ENCODE data around the gene AGBL1.

AGBL1 gene

DNA sequence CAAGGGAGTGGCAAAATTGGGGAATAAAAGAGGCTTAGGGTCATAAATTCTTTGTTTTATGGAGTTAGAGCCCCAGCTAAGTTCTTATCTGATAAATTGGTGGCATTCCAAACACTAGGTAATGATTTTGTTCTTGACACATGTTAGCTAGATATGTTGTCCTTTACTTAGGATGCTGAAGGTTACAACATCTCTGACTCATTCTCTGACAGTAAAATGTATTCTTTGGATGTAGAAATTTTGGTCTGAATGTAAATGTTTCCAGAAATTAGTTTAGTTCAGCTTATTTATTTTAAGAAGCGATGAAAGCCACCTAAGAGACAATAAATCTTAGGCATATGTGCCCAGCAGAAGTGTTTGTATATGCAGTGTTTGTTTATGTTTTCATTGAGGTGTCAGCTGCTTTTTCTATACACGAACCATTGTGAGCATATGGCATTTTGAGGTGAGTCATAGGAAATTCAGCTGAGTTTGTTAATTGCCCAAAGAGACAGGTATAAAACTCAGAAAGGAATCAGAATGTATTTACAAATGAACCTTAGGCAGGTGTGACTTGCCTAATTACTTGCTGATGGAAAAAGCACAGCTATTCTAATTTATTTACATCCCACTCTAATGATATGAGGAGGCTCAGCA lies 247.7 kb downstream of the AGBL1 start:
- no peaks in the 10 kb centered on the region for H3K36me3 ChIP-seq (ENCODE audit: control insufficient read depth, insufficient read depth, low read length)
- H3K27me3 ChIP-seq (replicated peaks; ENCODE audit: control insufficient read depth, insufficient read depth, low read length) = no peaks in the 10 kb centered on the region
- TF ChIP-seq, protein P1, sequence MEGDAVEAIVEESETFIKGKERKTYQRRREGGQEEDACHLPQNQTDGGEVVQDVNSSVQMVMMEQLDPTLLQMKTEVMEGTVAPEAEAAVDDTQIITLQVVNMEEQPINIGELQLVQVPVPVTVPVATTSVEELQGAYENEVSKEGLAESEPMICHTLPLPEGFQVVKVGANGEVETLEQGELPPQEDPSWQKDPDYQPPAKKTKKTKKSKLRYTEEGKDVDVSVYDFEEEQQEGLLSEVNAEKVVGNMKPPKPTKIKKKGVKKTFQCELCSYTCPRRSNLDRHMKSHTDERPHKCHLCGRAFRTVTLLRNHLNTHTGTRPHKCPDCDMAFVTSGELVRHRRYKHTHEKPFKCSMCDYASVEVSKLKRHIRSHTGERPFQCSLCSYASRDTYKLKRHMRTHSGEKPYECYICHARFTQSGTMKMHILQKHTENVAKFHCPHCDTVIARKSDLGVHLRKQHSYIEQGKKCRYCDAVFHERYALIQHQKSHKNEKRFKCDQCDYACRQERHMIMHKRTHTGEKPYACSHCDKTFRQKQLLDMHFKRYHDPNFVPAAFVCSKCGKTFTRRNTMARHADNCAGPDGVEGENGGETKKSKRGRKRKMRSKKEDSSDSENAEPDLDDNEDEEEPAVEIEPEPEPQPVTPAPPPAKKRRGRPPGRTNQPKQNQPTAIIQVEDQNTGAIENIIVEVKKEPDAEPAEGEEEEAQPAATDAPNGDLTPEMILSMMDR (IDR thresholded peaks at IDR 0.05; ENCODE audit: insufficient read depth, low read length, poor library complexity, severe bottlenecking) = no peak
- H3K4me3 ChIP-seq (replicated peaks; ENCODE audit: low read depth, low read length) = no peak overlapping the region
- no peak for DNase-seq (ENCODE audit: extremely low read depth, insufficient read length)

DNA sequence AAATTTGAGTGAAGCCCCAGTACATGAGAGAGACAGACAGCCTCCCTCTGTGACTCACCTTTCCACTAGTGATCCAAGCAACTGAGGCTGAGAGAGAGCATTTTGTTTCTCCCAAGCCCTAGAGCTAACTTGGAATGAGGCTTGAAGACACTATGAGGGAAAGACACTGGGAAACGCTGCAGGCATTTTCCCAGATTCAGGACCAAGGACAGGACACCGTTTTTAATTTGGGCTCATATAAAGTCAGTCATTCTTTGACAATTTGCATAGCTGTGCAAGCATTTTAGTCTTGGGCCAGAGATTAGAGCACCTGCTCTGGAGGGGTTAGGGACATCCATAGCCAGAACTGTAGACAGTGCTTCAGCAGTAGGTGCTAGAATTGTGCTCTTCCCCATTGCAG lies 249.0 kb downstream of the AGBL1 start:
- no peak overlapping the region for H3K4me3 ChIP-seq (replicated peaks; ENCODE audit: low read depth, low read length)
- DNase-seq (ENCODE audit: extremely low read depth, insufficient read length) = no peak
- H3K27me3 ChIP-seq (replicated peaks; ENCODE audit: control insufficient read depth, insufficient read depth, low read length) = no peaks in the 10 kb centered on the region
- H3K36me3 ChIP-seq (ENCODE audit: control insufficient read depth, insufficient read depth, low read length) = no peaks in the 10 kb centered on the region
- TF ChIP-seq, protein P1 (IDR thresholded peaks at IDR 0.05; ENCODE audit: insufficient read depth, low read length, poor library complexity, severe bottlenecking) = no peak

DNA sequence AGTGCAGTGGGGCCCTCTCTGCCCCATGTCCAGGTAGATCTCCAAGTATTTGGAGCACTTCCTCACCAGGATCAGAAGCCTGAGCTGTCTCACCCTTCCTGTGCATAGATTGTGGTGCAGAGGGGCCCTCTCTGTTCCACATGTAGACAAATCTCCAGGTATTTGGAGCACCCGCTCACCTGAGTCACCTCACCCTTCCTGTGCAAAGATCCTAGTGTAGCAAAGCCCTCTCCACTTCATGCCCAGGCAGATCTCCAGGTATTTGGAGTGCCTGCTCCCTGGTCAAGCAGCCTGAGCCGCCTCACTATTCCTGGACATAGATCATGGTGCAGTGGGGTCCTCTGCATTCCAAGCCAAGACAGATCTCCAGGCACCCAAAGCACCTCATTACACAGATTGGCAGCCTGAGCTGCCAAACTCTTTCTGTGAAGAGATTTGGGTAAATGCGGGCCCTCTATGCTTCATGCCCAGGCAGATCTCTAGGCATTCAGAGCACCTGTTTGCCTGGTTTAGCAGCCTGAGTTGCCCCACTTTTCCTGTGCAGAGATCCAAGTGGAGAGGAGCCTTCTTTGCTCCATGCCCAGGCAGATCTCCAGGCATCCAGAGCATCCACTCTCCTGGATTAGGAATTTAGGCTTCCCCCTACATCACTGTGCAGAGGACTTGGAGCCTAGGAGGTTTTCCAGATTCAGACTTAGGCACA lies 249.8 kb downstream of the AGBL1 start:
- no peak overlapping the region for H3K4me3 ChIP-seq (replicated peaks; ENCODE audit: low read depth, low read length)
- H3K27me3 ChIP-seq (replicated peaks; ENCODE audit: control insufficient read depth, insufficient read depth, low read length) = no peaks in the 10 kb centered on the region
- H3K36me3 ChIP-seq (ENCODE audit: control insufficient read depth, insufficient read depth, low read length) = no peaks in the 10 kb centered on the region
- TF ChIP-seq, protein P1 (IDR thresholded peaks at IDR 0.05; ENCODE audit: insufficient read depth, low read length, poor library complexity, severe bottlenecking) = no peak
- DNase-seq (ENCODE audit: extremely low read depth, insufficient read length) = no peak

GRCh38 chr15:86333819-86334218 lies 254.1 kb downstream of the AGBL1 start:
- TF ChIP-seq, protein P1 (IDR thresholded peaks at IDR 0.05; ENCODE audit: insufficient read depth, low read length, poor library complexity, severe bottlenecking) = no peak
- Histone ChIP-seq H3K4me3 (replicated peaks; ENCODE audit: low read depth, low read length) (no peak overlapping the region), H3K27me3 (replicated peaks; ENCODE audit: control insufficient read depth, insufficient read depth, low read length) (no peaks in the 10 kb centered on the region), H3K36me3 (ENCODE audit: control insufficient read depth, insufficient read depth, low read length) (no peaks in the 10 kb centered on the region)
- no peak for DNase-seq (ENCODE audit: extremely low read depth, insufficient read length)

- TF ChIP-seq, protein P1 (IDR thresholded peaks at IDR 0.05; ENCODE audit: insufficient read depth, low read length, poor library complexity, severe bottlenecking) = no peak
- no peaks in the 10 kb centered on the region for H3K36me3 ChIP-seq (ENCODE audit: control insufficient read depth, insufficient read depth, low read length)
- H3K27me3 ChIP-seq (replicated peaks; ENCODE audit: control insufficient read depth, insufficient read depth, low read length) = no peaks in the 10 kb centered on the region
- DNase-seq (ENCODE audit: extremely low read depth, insufficient read length) = no peak
- H3K4me3 ChIP-seq (replicated peaks; ENCODE audit: low read depth, low read length) = no peak overlapping the region
Observed at GRCh38 chr15:86336051-86336788, 256.5 kb downstream of the AGBL1 start.
